GM18498 (cell line): ENCODE measurements around the gene MAP3K6.
A peak's percentile ranks its signal among the peaks of the same experiment; 100 is the strongest.

Source experiments
- ATAC-seq: cut with Tn5 transposase; IDR thresholded peaks from one replicate; pipeline ENCODE4 v1.9.1; 2021; ENCODE audit warnings: mild to moderate bottlenecking, moderate library complexity; ENCODE audit not compliant: unreplicated experiment

MAP3K6 gene

DNA sequence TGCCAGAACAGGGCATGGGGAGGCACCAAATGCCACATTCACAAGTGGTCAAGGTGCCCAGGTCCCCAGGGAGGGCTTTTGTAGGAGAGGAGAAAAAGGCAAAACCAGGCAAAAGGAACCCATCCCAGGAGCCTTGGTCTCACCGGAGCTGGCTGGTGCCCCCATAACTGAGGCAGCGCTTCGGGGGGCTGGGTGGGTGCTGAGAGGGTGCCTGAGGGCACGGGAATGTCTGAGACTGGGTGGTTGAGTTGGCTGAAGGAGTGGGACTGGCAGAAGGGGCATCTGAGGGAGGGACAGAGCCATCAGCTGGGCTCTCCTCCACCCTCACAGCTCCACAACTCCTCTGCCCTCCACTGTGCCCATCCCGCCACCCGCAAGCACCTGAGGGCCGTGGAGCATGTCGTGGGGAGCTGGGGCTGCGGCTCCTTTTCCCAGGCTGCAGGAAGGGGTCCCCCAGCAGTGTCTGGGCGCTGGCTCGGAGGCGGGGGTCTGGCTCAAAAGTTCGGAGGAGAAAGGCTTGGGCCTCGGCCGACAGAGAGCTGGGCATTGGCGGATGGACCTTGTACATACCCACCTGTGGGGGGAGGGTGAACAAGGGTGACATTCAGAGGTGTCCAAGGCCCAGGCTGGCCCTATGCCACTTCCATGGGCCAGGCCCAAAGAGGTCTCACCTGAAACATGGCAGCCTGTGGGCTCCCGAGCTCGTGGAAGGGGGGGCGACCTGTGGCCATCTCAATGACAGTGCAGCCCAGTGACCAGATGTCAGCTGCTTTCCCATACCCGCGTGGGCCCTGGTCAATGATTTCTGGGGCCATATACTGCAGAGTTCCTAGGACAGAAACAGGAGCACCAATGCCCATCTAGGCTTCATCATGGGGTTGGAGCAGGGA lies 8.5 kb downstream of the MAP3K6 start:
- ATAC-seq: no peak

DNA sequence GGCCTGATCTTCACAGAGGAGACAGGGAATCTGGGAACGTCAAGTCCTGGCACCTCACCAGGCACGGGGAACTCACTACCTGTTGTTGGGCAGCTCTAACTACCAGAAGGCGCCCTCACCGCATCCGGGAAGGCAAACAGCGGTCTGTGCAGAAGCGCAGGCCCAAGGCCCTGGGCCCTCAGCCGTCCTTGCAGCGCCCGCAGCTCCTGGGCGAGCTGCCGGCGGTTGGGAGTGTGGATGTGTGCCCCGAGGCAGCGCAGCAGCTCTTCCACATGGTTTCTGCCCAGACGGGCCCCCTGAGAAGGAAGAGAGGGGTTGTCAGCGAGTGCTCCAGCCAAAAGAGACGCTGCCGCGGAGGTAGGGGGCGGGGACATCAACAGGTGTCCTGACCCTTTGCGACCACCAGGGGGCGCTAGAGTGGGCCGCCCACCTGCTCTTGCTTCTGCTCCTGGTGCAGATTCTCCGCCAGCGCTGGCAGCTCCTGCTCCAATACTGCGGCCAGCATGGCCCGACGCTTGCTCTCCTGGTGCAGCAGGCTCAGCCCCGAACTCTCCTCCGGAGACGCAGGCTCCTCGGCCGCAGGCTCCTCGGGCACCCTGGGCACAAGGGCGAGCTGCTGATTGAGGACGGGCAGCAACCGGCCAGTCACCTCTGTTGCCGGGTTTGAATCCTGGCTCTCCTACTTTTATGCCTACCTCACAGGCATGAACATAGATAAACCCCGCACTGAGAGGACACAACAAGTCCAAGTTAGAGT lies 9.3 kb downstream of the MAP3K6 start:
- ATAC-seq: peak; percentile 52

- no peak for ATAC-seq
Observed at GRCh38 chr1:27356619-27357280, 10.0 kb downstream of the MAP3K6 start.

DNA sequence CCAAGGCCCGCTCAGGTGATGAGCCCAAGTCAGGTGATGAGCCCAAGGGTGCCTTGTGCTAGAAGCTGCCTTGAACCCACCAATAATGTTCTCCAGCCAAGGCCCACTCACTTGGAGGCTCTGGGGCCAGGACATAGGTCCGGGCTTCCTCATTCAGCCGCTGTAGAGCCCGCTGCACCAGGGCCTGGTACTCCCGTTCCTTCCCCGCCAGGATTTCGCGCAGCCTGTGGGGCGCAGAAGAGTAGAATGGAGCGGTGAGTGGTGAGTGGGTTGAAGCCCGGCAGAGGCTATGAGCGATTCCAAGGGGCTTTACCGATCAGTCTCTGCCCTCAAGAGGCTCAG lies 10.5 kb downstream of the MAP3K6 start:
- ATAC-seq: no peak

GRCh38 chr1:27355683-27356082 lies 11.1 kb downstream of the MAP3K6 start:
- ATAC-seq: no peak

- no peak for ATAC-seq
Observed at GRCh38 chr1:27353629-27354028, 13.1 kb downstream of the MAP3K6 start.

GRCh38 chr1:27353166-27353565 lies 13.6 kb downstream of the MAP3K6 start:
- no peak for ATAC-seq

DNA sequence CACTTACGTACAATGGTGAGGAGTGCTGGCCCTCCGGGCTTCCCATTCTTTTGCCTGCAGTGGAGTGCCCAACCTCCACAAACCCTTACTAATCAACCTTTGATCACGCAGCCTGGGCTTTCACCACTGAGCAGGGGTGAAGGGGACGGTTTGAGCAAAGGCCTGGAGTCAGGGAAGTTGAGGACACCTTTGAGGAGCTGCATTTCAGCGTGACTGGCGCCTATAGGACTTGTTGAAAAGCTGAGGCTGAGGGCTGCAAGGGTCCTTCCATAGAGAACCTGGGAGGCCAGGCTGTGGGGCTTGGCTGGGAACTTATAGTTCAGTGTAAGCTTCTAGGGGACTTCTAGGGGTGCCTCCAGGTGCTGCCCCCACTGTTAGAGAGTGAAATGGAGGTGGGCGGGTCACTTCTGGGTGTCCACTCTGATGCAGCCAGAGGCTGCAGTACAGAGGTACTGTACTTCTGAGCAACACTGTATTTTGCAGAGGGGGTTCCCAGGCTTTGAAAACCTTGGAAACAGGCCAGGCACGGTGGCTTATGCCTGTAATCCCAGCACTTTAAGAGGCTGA lies 15.1 kb downstream of the MAP3K6 start:
- no peak for ATAC-seq

DNA sequence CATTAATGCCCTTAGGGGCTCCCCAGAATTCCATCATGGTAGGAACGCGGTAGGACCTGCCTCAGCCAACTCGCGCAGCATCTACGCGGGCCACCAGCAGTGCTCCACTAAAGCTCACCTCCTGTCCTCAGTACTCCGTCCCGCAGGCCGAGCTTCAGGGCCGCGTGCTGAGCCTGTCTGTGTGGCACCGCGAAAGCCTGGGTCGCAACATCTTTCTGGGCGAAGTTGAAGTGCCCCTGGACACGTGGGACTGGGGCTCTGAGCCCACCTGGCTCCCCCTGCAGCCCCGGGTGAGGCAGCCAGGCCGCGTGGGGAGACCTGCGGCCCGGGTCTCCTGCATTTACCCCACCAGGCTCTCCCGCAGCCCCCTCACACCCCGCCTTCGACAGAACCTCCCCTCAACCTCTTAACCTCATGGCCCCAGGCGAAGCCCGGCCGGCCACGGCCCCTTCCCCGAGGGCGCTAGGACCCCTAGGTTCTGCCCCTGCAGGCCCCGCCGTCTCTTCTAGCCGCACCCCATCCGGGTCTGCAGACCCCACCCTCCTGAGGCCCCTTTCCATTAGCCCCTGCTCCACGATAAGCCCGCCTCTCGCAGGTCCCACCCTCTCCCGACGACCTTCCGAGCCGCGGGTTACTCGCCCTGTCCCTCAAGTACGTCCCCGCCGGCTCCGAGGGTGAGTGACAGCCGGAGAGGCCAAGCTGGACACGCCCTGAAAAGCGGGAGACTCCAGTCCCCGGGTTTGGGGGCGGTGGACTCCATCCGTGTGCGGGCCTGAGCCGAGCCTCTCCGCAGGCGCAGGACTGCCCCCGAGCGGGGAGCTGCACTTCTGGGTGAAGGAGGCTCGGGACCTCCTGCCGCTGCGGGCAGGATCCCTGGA lies 15.9 kb downstream of the MAP3K6 start:
- ATAC-seq: no peak

DNA sequence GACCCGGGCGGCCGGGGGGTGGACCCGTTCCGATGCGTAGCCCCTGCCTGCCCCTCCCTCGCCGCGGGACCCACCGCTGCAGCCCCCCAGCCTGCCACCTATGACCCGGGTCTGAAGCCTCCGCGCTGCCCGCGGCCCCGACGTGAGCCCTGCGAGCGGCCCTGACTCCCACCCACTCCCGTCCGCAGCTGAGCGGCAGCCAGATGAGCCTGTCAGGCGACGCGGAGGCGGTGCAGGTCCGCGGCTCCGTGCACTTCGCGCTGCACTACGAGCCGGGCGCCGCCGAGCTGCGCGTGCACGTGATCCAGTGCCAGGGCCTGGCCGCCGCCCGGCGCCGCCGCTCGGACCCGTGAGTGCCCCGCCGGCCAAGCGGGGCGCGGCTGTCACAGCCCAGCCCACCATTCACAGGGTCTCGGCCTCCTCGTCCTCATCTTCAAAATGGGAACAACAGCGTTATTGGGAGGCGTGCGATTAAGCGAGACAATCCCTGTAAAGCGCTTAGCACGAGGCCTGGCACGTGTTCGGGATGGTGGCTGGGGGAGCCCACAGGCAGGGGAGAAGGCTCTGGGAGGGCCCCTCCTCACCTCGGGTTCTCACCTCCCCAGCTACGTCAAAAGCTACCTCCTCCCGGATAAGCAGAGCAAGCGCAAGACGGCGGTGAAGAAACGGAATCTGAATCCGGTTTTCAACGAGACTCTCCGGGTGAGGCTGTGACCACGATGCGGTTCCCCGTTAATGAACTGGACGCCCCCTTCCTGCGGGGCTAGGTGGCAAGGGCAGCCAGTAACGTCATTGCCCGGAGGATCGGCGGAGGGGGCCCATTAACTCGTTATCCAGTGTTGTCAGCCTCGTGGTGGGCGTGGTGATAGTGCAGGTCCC lies 16.7 kb downstream of the MAP3K6 start:
- no peak for ATAC-seq

GRCh38 chr1:27348861-27349783 lies 17.6 kb downstream of the MAP3K6 start:
- no peak for ATAC-seq

DNA sequence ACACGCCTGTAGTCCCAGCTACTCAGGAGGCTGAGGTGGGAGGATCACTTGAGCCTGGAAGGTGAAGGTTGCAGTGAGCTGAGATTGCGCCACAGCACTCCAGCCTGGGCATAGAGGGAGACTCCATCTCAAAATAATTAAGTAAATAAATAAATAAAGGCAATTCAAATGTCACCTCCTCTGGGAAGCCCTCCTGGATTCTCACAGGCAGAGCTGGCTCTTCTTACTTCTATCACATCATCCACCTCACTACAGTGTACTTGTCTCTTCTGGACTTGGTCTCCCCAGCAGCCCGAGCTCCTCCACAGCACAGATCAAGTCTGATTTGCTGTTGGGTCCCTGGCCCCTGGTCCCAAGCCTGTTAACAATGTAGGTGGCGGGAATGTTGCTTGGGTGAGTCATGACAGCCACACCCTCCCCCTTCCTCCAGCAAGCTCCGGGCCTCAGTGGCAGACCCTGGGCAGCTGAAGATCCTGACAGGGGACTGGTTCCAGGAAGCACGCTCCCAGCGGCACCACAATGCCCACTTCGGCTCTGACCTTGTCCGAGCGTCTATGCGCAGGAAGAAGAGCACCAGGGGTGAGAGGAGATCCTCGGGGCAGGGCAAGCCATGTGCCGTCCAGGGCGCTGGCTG lies 19.7 kb downstream of the MAP3K6 start:
- no peak for ATAC-seq

DNA sequence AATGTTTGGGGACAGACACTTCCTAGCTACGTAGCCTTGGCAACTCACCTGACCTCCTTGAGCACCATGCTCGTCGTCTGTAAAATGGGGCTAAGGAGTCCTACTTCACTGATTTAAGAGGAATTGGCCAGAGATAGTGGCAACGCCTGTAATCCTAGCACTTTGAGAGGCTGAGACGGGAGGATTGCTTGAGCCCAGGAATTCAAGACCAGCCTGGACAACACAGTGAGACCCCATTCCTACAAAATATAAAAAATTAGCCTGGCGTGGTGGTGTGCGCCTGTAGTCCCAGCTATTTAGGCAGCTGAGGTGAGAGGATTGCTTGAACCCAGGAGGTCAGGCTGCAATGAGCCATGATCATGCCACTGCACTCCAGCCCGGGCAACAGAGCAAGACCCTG lies 20.4 kb downstream of the MAP3K6 start:
- ATAC-seq: no peak

GRCh38 chr1:27345272-27345671 lies 21.5 kb downstream of the MAP3K6 start:
- ATAC-seq: no peak

DNA sequence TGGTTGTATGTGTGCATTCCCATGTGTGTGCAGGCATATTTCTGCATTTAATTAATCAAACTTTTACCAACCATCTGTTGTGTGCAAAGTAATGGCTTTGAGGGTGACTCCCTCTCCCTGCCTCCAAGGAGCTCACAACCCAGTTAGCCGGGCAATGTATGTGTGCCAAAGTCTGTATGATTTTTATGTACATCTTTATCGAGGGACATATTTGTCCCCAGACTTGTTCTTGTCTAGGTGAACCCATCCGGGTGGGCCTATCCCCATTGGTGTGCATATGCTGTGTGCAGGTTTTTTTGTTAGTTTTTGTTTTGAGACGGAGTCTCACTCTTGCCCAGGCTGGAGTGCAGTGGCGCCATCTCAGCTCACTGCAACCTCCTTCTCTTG lies 23.1 kb downstream of the MAP3K6 start:
- no peak for ATAC-seq

GRCh38 chr1:27342778-27343638 lies 23.8 kb downstream of the MAP3K6 start:
- ATAC-seq: peak; percentile 36

GRCh38 chr1:27342391-27342777 lies 24.4 kb downstream of the MAP3K6 start:
- no peak for ATAC-seq
